HG02840 (cell line): ENCODE measurements around the gene SLC38A2.
"Not testable (repeated sequence)": the region's sequence is repeated elsewhere in the genome, so short reads cannot be mapped to it uniquely, and the experiment has no call there.

Experiments used
- ATAC-seq: cut with Tn5 transposase; IDR thresholded peaks from one replicate; pipeline ENCODE4 v1.9.1; 2021; ENCODE audit warnings: mild to moderate bottlenecking, moderate library complexity, moderate number of reproducible peaks; ENCODE audit not compliant: unreplicated experiment, low FRiP score

The SLC38A2 gene

DNA sequence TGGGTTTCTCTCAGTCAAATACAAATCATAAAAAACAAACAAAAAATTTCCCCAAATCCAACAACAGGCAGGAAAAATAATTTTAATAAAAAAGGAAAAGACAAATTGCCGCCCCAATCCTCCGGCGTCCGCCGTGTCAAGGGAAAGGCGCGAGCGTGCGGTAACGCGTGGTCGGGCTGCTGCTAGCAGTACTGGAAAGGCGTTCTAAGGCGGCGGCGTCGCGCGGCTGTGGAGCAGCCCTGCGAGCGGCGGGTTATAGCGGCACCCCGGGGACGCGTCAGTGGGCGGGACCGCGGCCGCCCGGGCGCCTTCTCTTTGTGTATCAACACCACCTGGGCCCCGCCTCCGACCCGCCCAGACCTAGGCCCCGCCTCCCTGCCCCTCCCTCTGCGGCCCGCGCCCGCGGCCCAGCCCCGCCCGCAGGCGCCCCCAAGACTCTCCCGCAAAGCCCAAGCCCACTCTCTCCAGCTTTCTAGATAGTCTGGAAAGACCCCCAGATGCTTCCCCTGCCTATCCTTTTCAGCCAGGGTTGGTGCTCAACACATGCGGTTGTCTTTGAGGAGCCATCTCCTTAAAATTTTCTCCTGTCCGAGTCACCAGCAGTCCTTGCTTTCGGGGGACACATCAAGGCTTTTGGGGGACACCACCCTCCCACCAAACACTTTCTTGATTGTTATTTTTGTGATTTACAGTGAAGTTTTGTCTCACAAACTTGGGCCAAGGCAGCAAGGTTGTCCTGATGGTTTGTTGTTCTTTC lies at the start of gene SLC38A2:
TSS of gene SLC38A2 (minus strand) at position 230 of the 757 bp plus-strand sequence. CDS start 1,480 bp downstream, outside the sequence.
- peak; percentile 71 for ATAC-seq

DNA sequence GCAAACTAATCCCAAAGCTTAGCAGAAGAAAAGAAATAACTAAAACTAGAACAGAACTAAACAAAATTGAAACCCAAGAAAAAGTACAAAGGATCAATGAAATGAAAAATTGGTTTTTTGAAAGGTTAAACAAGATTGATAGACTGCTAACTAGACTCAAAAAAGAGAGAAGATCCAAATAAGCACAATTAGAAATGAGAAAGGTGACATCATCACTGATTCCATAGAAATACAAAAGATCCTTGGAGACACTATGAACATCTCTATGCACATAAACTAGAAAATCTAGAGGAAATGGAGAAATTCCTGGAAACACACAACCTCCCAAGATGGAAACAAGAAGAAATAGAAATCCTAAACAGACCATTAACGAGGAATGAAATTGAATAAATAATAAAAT lies 47.1 kb upstream of the SLC38A2 start:
- ATAC-seq: no peak

DNA sequence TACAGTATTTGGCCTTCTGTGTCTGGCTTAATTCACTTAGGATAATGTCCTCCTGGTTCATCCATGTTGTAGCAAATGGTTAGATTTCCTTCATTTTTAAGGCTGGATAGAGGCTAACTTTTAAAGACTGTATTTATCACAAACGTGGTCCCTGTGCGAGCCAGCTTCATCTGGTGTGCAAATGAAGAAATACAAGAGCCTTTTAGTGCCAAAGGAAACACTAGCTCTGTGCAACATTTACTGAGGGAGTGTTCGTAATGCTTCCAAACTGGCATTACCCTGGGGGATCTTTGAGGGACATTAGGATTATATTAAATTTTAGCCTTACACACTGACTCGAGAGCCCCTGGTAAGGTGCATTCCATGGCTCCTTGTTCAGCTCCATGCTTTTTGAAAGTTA lies 43.0 kb upstream of the SLC38A2 start:
- no peak for ATAC-seq

DNA sequence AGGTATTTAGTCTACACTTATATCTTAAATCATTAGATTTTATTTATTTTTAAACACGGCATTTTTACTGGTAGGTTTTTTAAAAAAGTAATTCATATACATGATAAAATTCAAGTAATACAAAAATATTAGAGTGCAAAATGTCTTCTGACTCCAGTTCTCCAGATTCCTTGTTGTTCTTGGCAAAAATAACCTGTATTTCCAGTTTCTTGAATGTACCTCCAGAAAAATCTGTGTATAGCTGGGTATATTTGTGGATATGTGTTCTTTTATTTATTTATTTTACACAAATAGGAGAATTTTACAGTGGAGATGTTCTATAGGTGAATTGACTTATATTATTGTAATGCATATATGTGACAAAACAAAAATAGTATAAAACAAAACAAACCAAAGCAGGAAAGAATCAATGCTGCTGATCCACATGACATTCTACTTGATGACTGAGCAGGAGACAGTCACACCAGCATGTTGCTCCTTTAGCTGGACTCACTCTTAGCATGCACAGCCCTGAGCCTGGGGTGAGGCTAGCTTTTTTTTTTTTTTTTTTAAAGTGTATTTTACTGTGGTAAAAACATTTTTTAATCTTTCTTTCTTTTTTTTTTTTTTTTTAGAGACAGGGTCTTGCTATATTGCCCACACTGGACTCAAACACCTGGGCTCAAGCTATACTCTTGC lies 42.2 kb upstream of the SLC38A2 start:
- no peak for ATAC-seq

DNA sequence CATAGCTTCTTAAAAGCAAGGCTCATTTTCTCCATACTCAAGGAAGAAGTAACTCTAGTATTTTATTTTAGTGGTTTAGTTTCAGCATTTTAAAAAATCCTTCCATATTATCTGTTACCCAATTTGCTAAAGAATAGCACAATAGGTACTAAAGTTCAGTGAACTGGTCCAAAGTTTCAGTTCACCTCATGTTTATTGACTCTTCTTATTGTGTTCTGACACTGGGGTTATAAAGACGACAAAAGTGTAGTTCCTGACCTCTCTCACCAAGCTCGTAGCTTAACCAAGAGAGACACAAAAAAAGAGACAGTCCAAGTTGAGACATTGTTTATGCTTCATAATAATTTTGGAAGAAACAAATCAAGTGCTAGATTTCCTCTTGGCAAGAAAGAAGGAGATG lies 40.8 kb upstream of the SLC38A2 start:
- ATAC-seq: no peak

DNA sequence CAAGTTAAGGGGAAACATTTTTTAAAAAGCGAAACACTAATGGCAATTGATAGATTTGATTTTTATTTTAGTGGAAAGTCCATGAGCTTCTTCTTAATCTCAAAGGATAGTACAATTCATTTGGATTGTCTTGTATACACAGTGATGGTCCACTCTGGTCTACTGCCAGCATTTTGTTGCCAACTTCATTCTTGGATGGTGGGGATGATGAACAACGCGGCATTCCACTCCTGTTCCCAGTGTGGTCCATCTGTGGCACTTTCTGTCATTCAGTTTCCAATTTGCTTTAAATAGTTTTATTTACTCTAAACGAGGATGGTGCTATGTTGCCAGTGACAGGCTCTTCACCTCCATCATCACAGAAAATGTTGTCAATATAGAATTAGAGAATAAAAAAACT lies 40.3 kb upstream of the SLC38A2 start:
- ATAC-seq: no peak

DNA sequence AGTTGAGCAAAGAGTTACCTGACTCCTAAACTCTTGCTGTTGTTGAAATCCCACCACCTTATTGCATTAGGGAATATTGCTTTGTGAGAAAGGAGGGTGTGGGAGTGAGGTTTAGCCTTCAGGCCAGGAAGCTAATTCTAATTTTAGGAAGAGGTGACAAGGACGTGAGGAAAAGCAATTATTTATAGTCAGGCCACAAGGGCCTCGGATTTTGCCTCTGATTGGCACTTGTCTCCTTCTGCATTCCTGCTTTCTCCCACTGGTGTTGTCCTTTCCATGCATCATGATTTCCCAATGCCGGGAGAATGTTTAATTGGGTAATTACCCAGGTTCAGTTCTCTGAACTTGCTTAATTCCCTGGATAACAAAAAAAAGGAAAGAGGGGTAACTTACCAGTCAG lies 37.9 kb upstream of the SLC38A2 start:
- ATAC-seq: no peak

DNA sequence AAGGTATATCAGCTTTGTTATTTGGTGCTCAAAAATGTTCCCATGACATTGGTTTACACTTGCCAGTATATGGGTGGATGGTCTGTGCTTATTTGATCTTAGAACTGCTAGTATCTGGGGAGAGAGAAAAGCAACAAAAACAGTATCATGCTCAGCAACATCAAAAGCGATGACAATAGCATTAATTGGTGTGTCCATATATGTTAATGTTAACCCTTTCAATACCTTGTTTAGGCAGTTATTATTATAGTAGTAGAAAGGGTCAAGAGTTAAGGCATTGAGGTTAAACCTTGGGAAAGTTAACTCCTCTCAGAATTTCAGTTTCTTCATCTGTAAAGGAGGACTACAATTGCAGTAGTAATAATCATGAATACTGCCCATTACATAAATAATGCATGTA lies 37.4 kb upstream of the SLC38A2 start:
- no peak for ATAC-seq

DNA sequence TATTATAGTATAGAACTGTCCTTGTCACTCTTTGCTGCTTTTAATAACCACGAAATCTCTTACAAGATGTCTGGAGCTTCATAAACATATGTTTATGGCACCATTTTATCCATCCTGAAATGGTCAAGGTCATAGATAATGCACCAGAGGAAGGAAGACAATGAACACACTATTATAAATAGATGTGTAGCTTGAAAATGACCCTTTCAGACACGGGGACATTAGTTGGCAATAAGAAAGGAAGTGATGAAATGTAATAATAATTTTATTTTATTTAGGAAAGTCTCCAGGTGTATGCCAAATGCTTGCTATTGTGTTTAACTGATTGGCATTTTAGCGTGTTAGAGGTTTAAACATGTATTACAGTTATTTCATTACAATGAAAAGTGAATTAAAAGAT lies 36.8 kb upstream of the SLC38A2 start:
- no peak for ATAC-seq

DNA sequence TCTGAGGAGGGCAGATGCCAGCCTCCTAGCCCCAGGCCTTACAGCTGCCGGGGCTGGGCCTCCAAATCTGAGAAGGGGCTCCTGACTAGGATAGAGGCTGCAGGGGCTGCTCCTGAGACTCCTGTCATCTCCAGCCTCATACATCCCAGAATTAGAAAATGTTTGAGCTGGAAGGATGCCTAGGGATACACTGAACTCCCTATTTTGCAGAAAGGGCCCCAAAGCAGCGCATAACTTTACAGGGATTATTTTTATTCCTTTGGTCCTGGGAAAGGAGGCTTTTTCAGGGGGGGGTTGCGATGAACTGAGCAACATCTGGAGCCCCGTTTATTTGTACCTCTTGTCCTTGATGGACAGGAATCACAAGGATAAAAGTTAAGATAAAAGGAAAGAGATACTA lies 35.9 kb upstream of the SLC38A2 start:
- ATAC-seq: no peak

DNA sequence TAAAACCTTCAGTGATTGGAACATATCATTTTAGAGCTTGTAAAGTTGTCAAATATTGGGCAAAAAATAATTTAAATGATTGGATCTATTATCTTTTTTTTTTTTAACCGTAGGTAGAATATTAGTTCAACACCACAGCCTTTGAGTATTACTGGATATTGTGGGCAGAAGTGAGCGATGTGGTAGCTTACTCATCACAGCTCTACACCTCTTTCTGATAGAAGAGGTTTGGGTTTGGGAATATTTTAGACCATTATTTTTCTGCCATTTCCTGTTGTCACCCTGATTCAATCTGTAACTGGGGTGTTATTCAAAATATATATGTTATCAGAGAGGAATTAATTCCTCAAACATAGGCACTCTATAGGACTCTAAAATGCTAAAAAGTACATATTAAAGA lies 34.8 kb upstream of the SLC38A2 start:
- no peak for ATAC-seq

DNA sequence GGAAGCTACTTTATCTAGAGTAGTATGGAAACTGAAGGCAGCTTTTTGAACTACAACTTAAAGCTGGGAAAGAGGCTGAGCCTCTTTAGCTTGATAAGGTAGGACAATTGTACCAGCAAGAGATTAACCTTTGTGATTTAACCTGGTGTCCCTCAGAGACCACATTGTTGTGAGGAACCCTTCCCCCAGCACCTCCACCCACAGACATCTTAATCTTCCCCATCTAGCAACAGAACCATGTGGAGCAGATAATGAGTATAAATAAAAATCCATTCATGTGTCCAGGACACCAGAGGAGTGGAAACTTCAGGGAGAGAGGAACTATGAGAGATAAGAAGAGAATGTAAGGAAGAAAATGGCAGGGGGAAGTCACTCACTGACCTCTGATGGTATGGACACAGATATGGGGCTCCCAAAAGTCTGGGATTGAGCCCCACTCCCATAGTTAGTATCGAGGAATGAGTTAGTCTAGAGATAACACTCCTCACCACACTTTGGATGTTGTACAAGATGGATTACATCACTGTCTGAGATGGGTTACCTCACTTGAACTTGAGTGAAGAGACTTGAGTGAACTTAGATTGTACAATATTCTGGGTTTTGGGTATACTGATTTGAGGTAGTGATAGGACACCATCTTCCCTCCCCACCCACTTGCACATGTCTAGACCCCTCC lies 33.9 kb upstream of the SLC38A2 start:
- ATAC-seq: no peak

DNA sequence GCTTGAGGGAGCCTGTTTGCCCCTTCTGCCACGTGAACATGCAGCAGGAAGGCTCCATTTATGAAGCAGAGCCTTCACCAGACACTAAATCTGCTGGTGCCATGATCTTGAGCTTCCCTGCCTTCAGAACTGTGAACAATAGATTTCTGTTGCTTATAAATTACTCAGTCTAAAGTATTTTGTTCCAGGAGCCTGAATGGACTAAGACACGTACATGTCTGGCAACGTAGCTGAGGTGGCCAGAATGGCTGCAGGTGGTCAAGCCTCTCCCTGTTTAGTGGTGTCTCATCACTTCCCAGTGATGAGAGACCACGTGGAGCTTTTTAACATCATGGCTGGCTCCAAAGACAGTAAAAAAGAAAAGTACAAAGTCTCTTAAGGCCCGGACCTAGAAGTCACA lies 32.2 kb upstream of the SLC38A2 start:
- no peak for ATAC-seq

DNA sequence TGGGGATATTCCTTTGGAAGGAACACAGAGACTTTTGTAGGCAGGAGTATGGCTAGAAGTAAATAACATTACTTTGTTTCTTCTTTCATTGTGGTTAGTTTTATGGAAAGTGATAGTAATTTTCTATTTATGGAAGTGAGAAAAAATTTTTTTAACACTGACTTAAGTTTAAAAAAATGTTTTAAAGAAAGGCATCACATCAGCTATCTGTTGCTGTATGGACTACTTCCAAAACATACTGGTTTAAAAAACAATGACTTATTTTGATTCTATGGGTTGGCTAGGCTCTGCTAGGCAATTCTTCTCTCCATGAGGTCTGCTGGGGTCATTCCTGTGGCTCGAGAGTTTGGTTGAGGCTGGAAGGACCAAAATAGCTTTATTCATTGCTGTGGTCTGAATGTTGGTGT lies 31.7 kb upstream of the SLC38A2 start:
- no peak for ATAC-seq

DNA sequence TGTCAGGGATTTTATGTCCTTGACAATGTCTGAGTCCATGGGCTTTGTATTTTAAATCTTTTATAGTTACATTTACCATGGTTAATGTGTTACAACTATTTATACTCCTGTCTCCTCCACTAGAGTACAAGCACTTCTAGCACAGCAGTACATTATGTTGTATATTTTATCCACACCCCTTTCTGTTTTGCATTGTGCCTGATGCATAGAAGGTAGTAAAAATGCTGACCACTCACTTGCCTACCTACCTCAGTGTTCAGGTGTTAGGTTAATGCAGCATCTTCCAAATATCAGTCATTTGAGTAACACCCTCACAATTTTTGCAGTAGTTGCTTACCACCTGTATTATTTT lies 31.1 kb upstream of the SLC38A2 start:
- no peak for ATAC-seq

DNA sequence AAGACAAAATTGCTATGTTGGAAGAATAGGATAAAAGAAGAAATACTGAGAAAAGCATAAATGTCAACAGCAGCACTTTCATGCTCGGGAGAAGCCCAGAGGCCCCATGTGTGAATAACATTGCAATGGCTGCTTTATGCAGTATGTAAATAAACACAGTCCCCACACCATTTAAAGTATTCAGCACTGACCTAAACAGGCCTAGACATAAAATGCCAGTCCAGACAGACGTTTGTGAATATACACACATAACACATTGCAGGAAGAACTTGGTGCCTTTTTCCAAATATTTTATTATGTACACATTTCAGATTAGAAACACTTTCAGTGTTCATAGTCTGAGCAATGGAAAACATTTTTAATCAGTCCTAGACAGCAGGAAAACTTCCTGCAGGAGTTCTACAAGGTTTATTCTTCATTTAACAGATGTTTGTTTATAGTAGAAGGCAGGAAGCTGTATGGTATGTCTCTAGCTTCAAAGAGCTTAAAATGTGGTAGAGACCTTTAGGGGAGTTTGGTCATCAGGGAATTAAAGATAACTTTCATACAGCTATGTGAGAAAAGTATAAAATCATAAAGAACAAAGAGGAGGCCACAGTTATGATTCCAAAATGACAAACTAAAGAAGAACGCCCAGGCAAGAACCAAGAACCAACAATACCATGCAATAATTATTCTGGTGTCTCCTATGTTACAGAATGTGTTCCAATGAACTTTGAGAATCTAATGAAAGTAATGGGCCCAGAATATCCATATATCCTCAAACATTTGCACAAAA lies 30.6 kb upstream of the SLC38A2 start:
- ATAC-seq: no peak

DNA sequence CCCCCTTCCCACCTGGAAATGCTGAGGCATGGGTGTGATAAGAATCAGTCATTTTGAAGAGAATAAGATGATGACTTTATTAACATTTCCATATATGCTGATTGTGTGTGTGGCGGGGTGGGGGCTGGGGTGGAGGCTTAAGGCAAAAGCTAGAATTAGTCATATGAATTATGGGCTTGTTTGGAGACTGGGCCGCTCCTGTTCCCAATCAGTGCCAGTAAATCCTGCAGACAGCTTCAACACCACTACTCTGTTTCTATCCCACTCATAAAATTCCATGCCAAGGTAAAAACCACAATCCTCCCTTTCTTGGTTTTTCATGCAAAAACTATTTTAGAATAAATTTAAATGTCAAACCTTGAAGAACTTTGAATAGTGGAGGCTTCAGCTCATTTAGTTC lies 29.9 kb upstream of the SLC38A2 start:
- no peak for ATAC-seq

DNA sequence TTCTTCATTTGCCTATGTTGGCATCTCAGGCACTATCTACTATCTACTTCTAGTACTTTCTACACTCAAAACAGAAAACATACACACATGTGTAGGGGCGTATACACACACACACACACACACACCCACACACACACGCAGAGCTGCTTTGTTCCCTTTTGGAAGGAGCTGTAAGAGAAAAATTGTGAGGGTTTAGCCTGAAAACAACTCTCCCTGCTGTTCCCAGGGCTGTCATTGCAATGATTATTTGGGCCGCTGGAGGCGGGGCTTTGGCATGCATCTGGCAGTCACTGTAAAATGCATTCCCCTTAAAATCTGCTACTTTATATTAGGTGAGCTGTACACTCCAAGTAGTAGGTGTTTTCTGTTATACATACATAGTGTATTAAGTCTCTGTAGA lies 29.1 kb upstream of the SLC38A2 start:
- no peak for ATAC-seq

DNA sequence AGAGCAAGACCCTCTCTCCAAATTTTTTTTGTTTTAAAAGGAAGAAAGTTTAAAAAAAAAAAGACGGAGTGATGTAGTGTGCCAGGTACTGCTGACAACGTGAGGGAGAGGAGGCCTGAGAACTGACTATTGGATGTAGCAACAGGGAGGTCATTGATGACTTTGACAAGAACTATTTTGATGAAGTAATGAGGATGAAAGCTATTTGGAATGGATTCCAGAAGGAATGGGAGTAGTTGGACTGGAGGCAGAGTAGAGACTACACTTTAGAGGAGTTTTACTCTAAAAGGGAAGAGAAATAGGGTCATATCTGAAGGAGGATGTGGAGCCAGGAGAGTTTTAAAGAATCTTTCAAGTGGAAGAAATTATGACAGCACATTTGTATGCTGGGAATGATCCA lies 27.8 kb upstream of the SLC38A2 start:
- ATAC-seq: no peak

DNA sequence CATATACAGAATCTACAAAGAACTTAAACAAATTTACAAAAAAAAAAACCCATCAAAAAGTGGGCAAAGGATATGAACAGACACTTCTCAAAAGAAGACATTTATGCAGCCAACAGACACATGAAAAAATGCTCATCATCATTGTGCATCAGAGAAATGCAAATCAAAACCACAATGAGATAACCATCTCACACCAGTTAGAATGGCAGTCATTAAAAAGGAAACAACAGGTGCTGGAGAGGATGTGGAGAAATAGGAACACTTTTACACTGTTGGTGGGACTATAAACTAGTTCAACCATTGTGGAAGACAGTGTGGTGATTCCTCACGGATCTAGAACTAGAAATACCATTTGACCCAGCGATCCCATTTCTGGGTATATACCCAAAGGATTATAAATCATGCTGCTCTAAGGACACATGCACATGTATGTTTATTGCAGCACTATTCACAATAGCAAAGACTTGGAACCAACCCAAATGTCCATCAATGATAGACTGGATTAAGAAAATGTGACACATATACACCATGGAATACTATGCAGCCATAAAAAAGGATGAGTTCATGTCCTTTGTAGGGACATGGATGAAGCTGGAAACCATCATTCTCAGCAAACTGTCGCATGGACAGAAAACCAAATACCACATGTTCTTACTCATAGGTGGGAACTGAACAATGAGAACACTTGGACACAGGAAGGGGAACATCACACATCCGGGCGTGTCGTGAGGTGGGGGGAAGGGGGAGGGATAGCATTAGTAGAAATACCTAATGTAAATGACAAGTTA lies 27.1 kb upstream of the SLC38A2 start:
- ATAC-seq: not testable (repeated sequence)
